Calu3 (cell line): ENCODE results near the gene HNRNPA1. TPM values are rescaled to one million over a fixed set of nuclear protein-coding genes. Genes with fewer than 3 reads are reported as not detected.

Source experiments
- BruUV-seq: library from RNA; stranded (reverse); fragments of 400-500 nt; replicated peaks from 2 replicates; lab custom pipeline; 2021; lab: Mats Ljungman, UMichigan
- CTCF ChIA-PET: fragments of 300-600 bp; sonication (Branson Sonifier 250); formaldehyde crosslinking; loops from one replicate; lab custom pipeline; 2022; ENCODE audit warnings: antibody characterized with exemption; lab: Charles Lee
- DNase-seq: peaks from one replicate; pipeline ENCODE4 v3.0.0; 2022
- H3K27ac Mint-ChIP-seq: one replicate; pipeline ENCODE4 v1.8.0; 2022; ENCODE audit warnings: mixed read lengths; ENCODE audit not compliant: unreplicated experiment
- H3K27me3 Mint-ChIP-seq: one replicate; pipeline ENCODE4 v1.8.0; 2022; ENCODE audit warnings: mixed read lengths; ENCODE audit not compliant: unreplicated experiment
- H3K36me3 Mint-ChIP-seq: one replicate; pipeline ENCODE4 v1.8.0; 2022; ENCODE audit warnings: mild to moderate bottlenecking, moderate library complexity, mixed read lengths; ENCODE audit not compliant: insufficient read depth, unreplicated experiment
- H3K4me1 Mint-ChIP-seq: one replicate; pipeline ENCODE4 v1.8.0; 2022; ENCODE audit warnings: mild to moderate bottlenecking, low read depth, mixed read lengths; ENCODE audit not compliant: unreplicated experiment
- H3K4me3 Mint-ChIP-seq: one replicate; pipeline ENCODE4 v1.8.0; 2022; ENCODE audit warnings: mild to moderate bottlenecking, low read depth, moderate library complexity, mixed read lengths; ENCODE audit not compliant: unreplicated experiment
- H3K9me3 Mint-ChIP-seq: one replicate; pipeline ENCODE4 v1.8.0; 2022; ENCODE audit warnings: low read depth, mixed read lengths; ENCODE audit not compliant: unreplicated experiment
- intact Hi-C: fragments of 100-400 bp; cut with micrococcal nuclease; formaldehyde crosslinking; loops from one replicate; pipeline ENCODE4 v1.10.0; 2022; ENCODE audit not compliant: unreplicated experiment
- total RNA-seq: library from RNA; stranded (reverse); gene quantifications from 2 replicates; pipeline ENCODE4 v1.2.3, GENCODE V29; 2022
- TF ChIP-seq, protein P1 (sequence below): fragments of 200-600 bp; IDR thresholded peaks from one replicate; pipeline ENCODE4 v1.8.0; 2022; ENCODE audit warnings: antibody characterized with exemption; ENCODE audit not compliant: unreplicated experiment

HNRNPA1 gene
- total RNA-seq, 1 experiment from 2014 or later: 1,161 TPM

DNA sequence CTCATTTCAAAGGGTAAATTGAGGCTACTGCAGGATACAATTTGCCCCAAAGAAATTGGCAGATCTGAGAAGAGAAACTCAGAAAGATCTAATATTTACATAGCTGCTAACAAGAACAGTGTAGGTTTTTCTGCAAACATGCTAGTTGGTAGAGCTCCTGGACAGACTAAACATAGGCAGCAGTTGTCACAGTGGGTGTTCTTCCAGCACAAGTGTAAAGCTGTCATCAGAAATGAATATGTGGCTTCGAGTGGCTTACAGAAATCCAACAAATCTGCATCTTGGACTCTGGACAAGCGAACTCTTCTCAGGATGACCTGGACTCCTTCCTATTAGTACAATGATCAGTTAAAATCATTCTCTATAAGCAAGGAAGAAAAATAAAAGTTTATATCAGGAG is 6.5 kb upstream of the HNRNPA1 start:
- Mint-ChIP-seq H3K27ac (no peak overlapping the region), H3K9me3 (no peaks in the 10 kb centered on the region), H3K4me1 (no peaks in the 10 kb centered on the region), H3K27me3 (no peaks in the 10 kb centered on the region), H3K4me3 (no peak overlapping the region), H3K36me3 (peaks cover 26% of the 10 kb centered on the region)
- no peak for DNase-seq
- no TSS peak for BruUV-seq
- TF ChIP-seq, protein P1, sequence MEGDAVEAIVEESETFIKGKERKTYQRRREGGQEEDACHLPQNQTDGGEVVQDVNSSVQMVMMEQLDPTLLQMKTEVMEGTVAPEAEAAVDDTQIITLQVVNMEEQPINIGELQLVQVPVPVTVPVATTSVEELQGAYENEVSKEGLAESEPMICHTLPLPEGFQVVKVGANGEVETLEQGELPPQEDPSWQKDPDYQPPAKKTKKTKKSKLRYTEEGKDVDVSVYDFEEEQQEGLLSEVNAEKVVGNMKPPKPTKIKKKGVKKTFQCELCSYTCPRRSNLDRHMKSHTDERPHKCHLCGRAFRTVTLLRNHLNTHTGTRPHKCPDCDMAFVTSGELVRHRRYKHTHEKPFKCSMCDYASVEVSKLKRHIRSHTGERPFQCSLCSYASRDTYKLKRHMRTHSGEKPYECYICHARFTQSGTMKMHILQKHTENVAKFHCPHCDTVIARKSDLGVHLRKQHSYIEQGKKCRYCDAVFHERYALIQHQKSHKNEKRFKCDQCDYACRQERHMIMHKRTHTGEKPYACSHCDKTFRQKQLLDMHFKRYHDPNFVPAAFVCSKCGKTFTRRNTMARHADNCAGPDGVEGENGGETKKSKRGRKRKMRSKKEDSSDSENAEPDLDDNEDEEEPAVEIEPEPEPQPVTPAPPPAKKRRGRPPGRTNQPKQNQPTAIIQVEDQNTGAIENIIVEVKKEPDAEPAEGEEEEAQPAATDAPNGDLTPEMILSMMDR: no peak
- CTCF ChIA-PET: no interaction called here
- intact Hi-C loops: no loop called here

GRCh38 chr12:54276368-54276767 is 4.2 kb upstream of the HNRNPA1 start:
- Mint-ChIP-seq H3K27ac (no peak overlapping the region), H3K36me3 (peaks cover 16% of the 10 kb centered on the region), H3K27me3 (no peaks in the 10 kb centered on the region), H3K4me3 (no peak overlapping the region), H3K9me3 (no peaks in the 10 kb centered on the region), H3K4me1 (no peaks in the 10 kb centered on the region)
- TF ChIP-seq, protein P1: no peak
- intact Hi-C loops: no loop called here
- CTCF ChIA-PET: interaction anchor here (1.0 kb wide), 1 partner anchor 78 kb away, joined by 6 read pairs; no protein-coding TSS in a partner anchor
- DNase-seq: no peak
- no TSS peak for BruUV-seq

DNA sequence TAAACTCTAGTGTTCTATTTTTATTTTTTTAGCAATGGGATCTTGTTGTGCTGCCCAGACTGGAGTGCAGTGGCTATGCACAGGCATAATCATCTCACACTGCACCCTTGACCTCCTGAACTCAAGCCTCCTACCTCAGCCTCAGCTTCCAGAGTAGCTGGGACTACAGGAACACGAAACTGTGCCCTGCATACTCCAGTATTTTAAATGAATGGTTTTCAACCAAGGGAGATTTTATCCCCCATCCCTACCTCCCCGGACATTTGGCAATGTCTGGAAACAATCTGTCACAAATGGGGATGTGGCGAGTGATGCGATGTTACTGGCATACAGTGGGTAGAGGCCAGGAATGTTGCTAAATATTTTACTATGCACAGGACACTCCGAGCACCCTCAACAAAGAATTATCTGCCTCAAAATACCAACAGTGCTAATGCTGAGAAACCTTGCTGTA is 2.7 kb upstream of the HNRNPA1 start:
- Mint-ChIP-seq H3K27ac (no peak overlapping the region), H3K27me3 (no peaks in the 10 kb centered on the region), H3K4me3 (no peak overlapping the region), H3K36me3 (peaks cover 12% of the 10 kb centered on the region), H3K9me3 (no peaks in the 10 kb centered on the region), H3K4me1 (peaks cover 7% of the 10 kb centered on the region)
- intact Hi-C loops: no loop called here
- DNase-seq: no peak
- CTCF ChIA-PET: no interaction called here
- TF ChIP-seq, protein P1: no peak
- no TSS peak for BruUV-seq

DNA sequence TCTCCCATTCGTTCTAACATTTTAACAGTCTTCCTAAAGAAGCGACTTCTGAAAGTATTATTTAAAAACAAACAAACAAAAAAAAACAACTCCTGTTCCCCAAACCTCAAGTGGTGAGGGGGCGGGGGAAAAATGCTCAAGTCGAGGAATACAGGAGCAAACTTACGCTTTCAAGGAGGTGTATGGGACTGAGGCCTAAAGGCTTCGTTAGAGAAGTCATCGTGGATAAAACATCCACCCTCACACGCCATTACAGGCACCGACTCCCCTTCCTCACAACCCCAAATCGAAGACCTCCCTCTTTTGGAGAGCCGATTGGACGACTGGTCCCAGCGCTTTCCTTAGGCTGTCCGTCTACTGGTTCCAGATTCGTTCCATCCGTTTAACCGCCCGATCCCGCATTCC is 1.3 kb upstream of the HNRNPA1 start:
- CTCF ChIA-PET: interaction anchor here (0.8 to 3.1 kb wide), 9 partner anchors 10 to 1450 kb away, joined by 3 to 21 read pairs (median 7); partner anchors contain the start of gene COPZ1
- no peak for DNase-seq
- intact Hi-C loops: no loop called here
- H3K36me3 Mint-ChIP-seq: peaks cover 7% of the 10 kb centered on the region
- TSS peak; percentile 65 for BruUV-seq
- H3K4me3 Mint-ChIP-seq: no peak overlapping the region
- TF ChIP-seq, protein P1: no peak
- H3K27me3 Mint-ChIP-seq: no peaks in the 10 kb centered on the region
- no peak overlapping the region for H3K27ac Mint-ChIP-seq
- H3K9me3 Mint-ChIP-seq: no peaks in the 10 kb centered on the region
- peaks cover 21% of the 10 kb centered on the region for H3K4me1 Mint-ChIP-seq
